GM12878 (cell line): ENCODE data around the gene FAP. TPM values are rescaled to one million over a fixed set of nuclear protein-coding genes. Genes with fewer than 3 reads are reported as not detected.

Experiments used
- ATAC-seq: fragments of 200-7000 bp; cut with Tn5 transposase; 3 replicates; pipeline ENCODE4 v1.9.1; 2020; ENCODE audit warnings: mild to moderate bottlenecking, moderate library complexity
- BruUV-seq: library from RNA; stranded (reverse); fragments of 400-500 nt; replicated peaks from 2 replicates; lab custom pipeline; 2021; lab: Mats Ljungman, UMichigan
- CTCF ChIA-PET: fragments of 300-600 bp; sonication (Branson Sonifier 250); formaldehyde crosslinking; extraction: SDS; loops from one replicate; lab custom pipeline; 2021; ENCODE audit warnings: inconsistent platforms; lab: Yijun Ruan, JAX
- POLR2A ChIA-PET: fragments of 350-600 bp; formaldehyde crosslinking; extraction: SDS; loops from one replicate; lab custom pipeline; 2021; ENCODE audit warnings: inconsistent platforms; lab: Charles Lee
- RAD21 ChIA-PET: fragments of 300-600 bp; sonication (Branson Sonifier 250); formaldehyde crosslinking; loops from one replicate; lab custom pipeline; 2023; ENCODE audit warnings: antibody characterized with exemption; ENCODE audit not compliant: unreplicated experiment; lab: Charles Lee
- SMC1A ChIA-PET: fragments of 300-600 bp; sonication (Branson Sonifier 250); formaldehyde crosslinking; loops from one replicate; lab custom pipeline; 2023; ENCODE audit not compliant: unreplicated experiment, uncharacterized antibody; lab: Charles Lee
- DNase-seq: peaks from one replicate; pipeline ENCODE4 v3.0.0-alpha.2; 2011; ENCODE audit warnings: low read depth, low spot score
- FAIRE-seq: peaks from 3 replicates; lab custom pipeline; 2011; peaks lifted over from hg19 to GRCh38; lab: Jason Lieb, UNC
- H2AFZ ChIP-seq: 2 replicates; pipeline ENCODE4 v1.6.0; 2011; ENCODE audit warnings: low read depth, low read length, control low read depth; ENCODE audit not compliant: control insufficient read depth
- H3K27ac ChIP-seq: 2 replicates; pipeline ENCODE4 v1.5.1; 2011; ENCODE audit warnings: control low read depth; ENCODE audit not compliant: control insufficient read depth, insufficient read depth
- H3K27me3 ChIP-seq, 2 experiments: replicated peaks in 1 of 2; 2 replicates each; pipeline versions ENCODE4 v1.6.0 to v1.6.1; 2011; ENCODE audit warnings: low read length in 1 of 2; ENCODE audit not compliant: control insufficient read depth in 2 of 2, insufficient read depth in 2 of 2
- H3K36me3 ChIP-seq, 2 experiments: 2 replicates each; pipeline ENCODE4 v1.5.1; 2011; ENCODE audit warnings: low read length in 1 of 2; ENCODE audit not compliant: control insufficient read depth in 2 of 2, insufficient read depth in 2 of 2
- H3K4me1 ChIP-seq: 2 replicates; pipeline ENCODE4 v1.6.1; 2011; ENCODE audit warnings: mild to moderate bottlenecking, low read length, moderate library complexity, mixed read lengths; ENCODE audit not compliant: control insufficient read depth, insufficient read depth
- H3K4me2 ChIP-seq: 2 replicates; pipeline ENCODE4 v1.6.0; 2011; ENCODE audit warnings: control low read depth; ENCODE audit not compliant: control insufficient read depth, insufficient read depth
- H3K4me3 ChIP-seq: fragments of 200-600 bp; sonication (generic); 2 replicates; pipeline ENCODE4 v1.5.1; 2016
- H3K79me2 ChIP-seq: 2 replicates; pipeline ENCODE4 v1.6.0; 2011; ENCODE audit warnings: low read length; ENCODE audit not compliant: control insufficient read depth, insufficient read depth
- H3K9ac ChIP-seq: 2 replicates; pipeline ENCODE4 v1.8.0; 2011; ENCODE audit warnings: low read length, control low read depth, mixed read lengths; ENCODE audit not compliant: control insufficient read depth, insufficient read depth
- H3K9me3 ChIP-seq: replicated peaks from 3 replicates; pipeline ENCODE4 v1.5.1; 2011; ENCODE audit warnings: mild to moderate bottlenecking, low read length; ENCODE audit not compliant: control insufficient read depth, insufficient read depth
- H4K20me1 ChIP-seq: 2 replicates; pipeline ENCODE4 v1.6.0; 2011; ENCODE audit not compliant: control insufficient read depth, insufficient read depth
- BCL11A ChIP-seq: IDR thresholded peaks from 2 replicates; pipeline ENCODE4 v1.6.1; 2011; ENCODE audit warnings: low read depth, low read length
- BMI1 ChIP-seq: fragments of 450-650 bp; IDR thresholded peaks from 2 replicates; pipeline ENCODE4 v1.6.1; 2016; ENCODE audit warnings: mild to moderate bottlenecking, moderate library complexity, borderline replicate concordance
- CREM ChIP-seq: IDR thresholded peaks from 2 replicates; pipeline ENCODE4 v1.6.1; 2014; ENCODE audit warnings: antibody characterized with exemption, low read depth
- IKZF1 ChIP-seq: fragments of 450-650 bp; conservative IDR thresholded peaks from 2 replicates; pipeline ENCODE4 v1.6.1; 2017; ENCODE audit warnings: antibody characterized with exemption, mild to moderate bottlenecking
- IKZF2 ChIP-seq, 2 experiments: fragments of 450-650 bp; IDR thresholded peaks; 2 replicates each; pipeline ENCODE4 v1.6.1; 2017; ENCODE audit warnings: mild to moderate bottlenecking in 2 of 2, moderate library complexity in 2 of 2
- IRF4 ChIP-seq: IDR thresholded peaks from 2 replicates; pipeline ENCODE4 v1.6.1; 2011; ENCODE audit warnings: low read depth, low read length
- MTA2 ChIP-seq: fragments of 450-650 bp; IDR thresholded peaks from 2 replicates; pipeline ENCODE4 v1.6.1; 2016; ENCODE audit warnings: low read depth, mild to moderate bottlenecking, moderate library complexity
- NBN ChIP-seq: fragments of 450-650 bp; IDR thresholded peaks from 2 replicates; pipeline ENCODE4 v1.6.1; 2016
- RELB ChIP-seq: fragments of 450-650 bp; IDR thresholded peaks from 2 replicates; pipeline ENCODE4 v1.6.1; 2017; ENCODE audit warnings: low read depth, mild to moderate bottlenecking, moderate library complexity
- RUNX3 ChIP-seq: IDR thresholded peaks from 2 replicates; pipeline ENCODE4 v1.6.1; 2012; ENCODE audit warnings: low read length, inconsistent platforms
- TCF7 ChIP-seq: IDR thresholded peaks from 2 replicates; pipeline ENCODE4 v1.6.1; 2014; ENCODE audit warnings: antibody characterized with exemption, borderline replicate concordance
- WGBS: methylation state at CpG from one replicate; pipeline ENCODE4 v1.1.6; 2016; ENCODE audit warnings: low lambda C conversion rate; ENCODE audit not compliant: insufficient replicate concordance, insufficient coverage; ENCODE audit errors: missing lambda C conversion rate; 5-methylcytosine and 5-hydroxymethylcytosine counted together
- in situ Hi-C: fragments of 300-500 bp; cut with MboI; formaldehyde crosslinking; loops from 9 replicates; pipeline ENCODE4 v1.14.3; 2018; ENCODE audit warnings: mixed read lengths
- intact Hi-C: fragments of 100-400 bp; cut with micrococcal nuclease; formaldehyde crosslinking; loops from one replicate; pipeline ENCODE4 v1.14.2; 2022; ENCODE audit not compliant: unreplicated experiment
- polyA plus RNA-seq, 11 experiments: library from polyadenylated mRNA; depleted of rRNA in 4 of 11; unstranded in 6 of 11; stranded (reverse) in 5 of 11; fragments of >200 nt; fragmentation: Nextera tagmentation in 4 of 11; fragmentation: Illumina TruSeq in 1 of 11; extraction: Ambion mirVana in 4 of 11; extraction: Trizol in 1 of 11; gene quantifications; 1 replicate in 1 of 11; 2 replicates in 10 of 11; pipeline versions ENCODE4 v1.2.1 to v1.2.3, GENCODE V29; 2011 to 2016; ENCODE audit warnings: inconsistent platforms in 2 of 11, missing spikeins in 2 of 11, low read depth in 1 of 11
- total RNA-seq, 4 experiments: library from RNA; depleted of rRNA in 3 of 4; stranded (reverse); fragments of >200 nt in 3 of 4; fragmentation: Illumina TruSeq in 1 of 4; extraction: Trizol in 1 of 4; gene quantifications; 2 replicates each; pipeline versions ENCODE4 v1.2.1 to v1.2.3, GENCODE V29; 2013 to 2021
- TF ChIP-seq, protein P1 (sequence below): IDR thresholded peaks from 2 replicates; pipeline ENCODE4 v1.6.1; 2011; ENCODE audit warnings: mild to moderate bottlenecking, low read depth, low read length, moderate library complexity; ENCODE audit not compliant: insufficient replicate concordance
- TF ChIP-seq, protein P2 (sequence below): fragments of 450-650 bp; IDR thresholded peaks from 2 replicates; pipeline ENCODE4 v1.6.1; 2016; ENCODE audit warnings: mild to moderate bottlenecking, moderate library complexity, borderline replicate concordance
- TF ChIP-seq, protein P3 (sequence below): IDR thresholded peaks from 2 replicates; pipeline ENCODE4 v1.6.1; 2012; ENCODE audit warnings: low read depth, low read length, improper control_type of control experiment
- TF ChIP-seq, protein P4 (sequence below): IDR thresholded peaks from 2 replicates; pipeline ENCODE4 v1.6.1; 2011; ENCODE audit warnings: low read depth, low read length, improper control_type of control experiment, borderline replicate concordance

The FAP gene
- total and polyA plus RNA-seq, 10 of the 15 experiments (the other 5 are each of a cell fraction or from before 2014, with no cell fraction given), result 0.16 TPM; not detected in 9

DNA sequence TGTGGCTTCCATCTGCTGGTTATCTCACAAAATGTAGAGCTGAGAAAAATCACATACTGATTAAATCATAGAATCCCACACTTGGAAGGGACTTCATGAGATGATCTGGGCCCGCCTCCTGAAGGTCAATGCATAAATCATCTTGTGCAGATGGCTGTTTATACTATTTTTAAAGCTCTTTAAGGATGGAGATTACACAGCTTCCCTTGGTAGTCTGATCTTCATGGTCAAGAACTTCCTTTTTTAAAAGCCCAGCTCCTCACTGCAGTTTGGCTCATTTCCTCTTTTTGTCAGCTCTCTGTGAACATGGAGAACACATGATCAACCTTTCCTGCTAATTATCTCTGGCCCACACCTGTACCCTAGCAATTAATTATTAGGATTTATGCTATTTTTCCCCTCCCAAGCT, 117.1 kb downstream of the FAP start:
- POLR2A ChIA-PET, result interaction anchor here (1.6 to 1.7 kb wide), 2 partner anchors 53 to 68 kb away, joined by 4 to 7 read pairs; no protein-coding TSS in a partner anchor
- no peak overlapping the region for H3K4me2 ChIP-seq
- no peaks in the 10 kb centered on the region for H3K36me3 ChIP-seq
- no peak overlapping the region for H3K4me3 ChIP-seq
- peaks cover 7% of the 10 kb centered on the region; the same call in 1 of the 2 replicates for H3K4me1 ChIP-seq
- DNase-seq (peak; percentile 49), FAIRE-seq (peak; percentile 56), ATAC-seq (peak; percentile 94)
- CTCF ChIA-PET, result interaction anchor here (0.6 to 4.3 kb wide), 31 partner anchors 9 to 742 kb away, joined by 3 to 79 read pairs (median 5); partner anchors contain the start of gene GCG
- no peaks in the 10 kb centered on the region for H3K79me2 ChIP-seq
- no peaks in the 10 kb centered on the region for H3K27me3 ChIP-seq
- H4K20me1 ChIP-seq, result no peaks in the 10 kb centered on the region
- BruUV-seq, result no TSS peak
- no peaks in the 10 kb centered on the region for H3K9me3 ChIP-seq
- no peak overlapping the region for H2AFZ ChIP-seq
- 0% methylated on average over 1 of the region's 1 CpG for WGBS
- intact Hi-C loops (loop anchor here (2.0 kb wide), 1 partner anchor 539 kb away; no protein-coding TSS in a partner anchor), in situ Hi-C loops (loop anchor here (5.0 kb wide), 1 partner anchor 124 kb away; no protein-coding TSS in a partner anchor)
- no peak overlapping the region for H3K27ac ChIP-seq
- SMC1A ChIA-PET, result interaction anchor here (0.5 to 3.9 kb wide), 43 partner anchors 9 to 539 kb away, joined by 3 to 90 read pairs (median 5); partner anchors contain the start of gene DPP4
- H3K9ac ChIP-seq, result no peak overlapping the region
- RAD21 ChIA-PET, result interaction anchor here (0.7 to 3.8 kb wide), 28 partner anchors 10 to 220 kb away, joined by 3 to 29 read pairs (median 3); partner anchors contain the start of gene DPP4
- TF ChIP-seq MTA2, result peak; percentile 98
- TF ChIP-seq, protein P1, sequence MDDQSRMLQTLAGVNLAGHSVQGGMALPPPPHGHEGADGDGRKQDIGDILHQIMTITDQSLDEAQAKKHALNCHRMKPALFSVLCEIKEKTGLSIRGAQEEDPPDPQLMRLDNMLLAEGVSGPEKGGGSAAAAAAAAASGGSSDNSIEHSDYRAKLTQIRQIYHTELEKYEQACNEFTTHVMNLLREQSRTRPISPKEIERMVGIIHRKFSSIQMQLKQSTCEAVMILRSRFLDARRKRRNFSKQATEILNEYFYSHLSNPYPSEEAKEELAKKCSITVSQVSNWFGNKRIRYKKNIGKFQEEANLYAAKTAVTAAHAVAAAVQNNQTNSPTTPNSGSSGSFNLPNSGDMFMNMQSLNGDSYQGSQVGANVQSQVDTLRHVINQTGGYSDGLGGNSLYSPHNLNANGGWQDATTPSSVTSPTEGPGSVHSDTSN, result peak; percentile 23
- TF ChIP-seq IKZF2 (IDR thresholded peaks at IDR 0.05), result peak; percentile 89 to 90
- peak; percentile 78 for TF ChIP-seq BCL11A
- peak; percentile 86 for TF ChIP-seq RELB
- TF ChIP-seq, protein P2, sequence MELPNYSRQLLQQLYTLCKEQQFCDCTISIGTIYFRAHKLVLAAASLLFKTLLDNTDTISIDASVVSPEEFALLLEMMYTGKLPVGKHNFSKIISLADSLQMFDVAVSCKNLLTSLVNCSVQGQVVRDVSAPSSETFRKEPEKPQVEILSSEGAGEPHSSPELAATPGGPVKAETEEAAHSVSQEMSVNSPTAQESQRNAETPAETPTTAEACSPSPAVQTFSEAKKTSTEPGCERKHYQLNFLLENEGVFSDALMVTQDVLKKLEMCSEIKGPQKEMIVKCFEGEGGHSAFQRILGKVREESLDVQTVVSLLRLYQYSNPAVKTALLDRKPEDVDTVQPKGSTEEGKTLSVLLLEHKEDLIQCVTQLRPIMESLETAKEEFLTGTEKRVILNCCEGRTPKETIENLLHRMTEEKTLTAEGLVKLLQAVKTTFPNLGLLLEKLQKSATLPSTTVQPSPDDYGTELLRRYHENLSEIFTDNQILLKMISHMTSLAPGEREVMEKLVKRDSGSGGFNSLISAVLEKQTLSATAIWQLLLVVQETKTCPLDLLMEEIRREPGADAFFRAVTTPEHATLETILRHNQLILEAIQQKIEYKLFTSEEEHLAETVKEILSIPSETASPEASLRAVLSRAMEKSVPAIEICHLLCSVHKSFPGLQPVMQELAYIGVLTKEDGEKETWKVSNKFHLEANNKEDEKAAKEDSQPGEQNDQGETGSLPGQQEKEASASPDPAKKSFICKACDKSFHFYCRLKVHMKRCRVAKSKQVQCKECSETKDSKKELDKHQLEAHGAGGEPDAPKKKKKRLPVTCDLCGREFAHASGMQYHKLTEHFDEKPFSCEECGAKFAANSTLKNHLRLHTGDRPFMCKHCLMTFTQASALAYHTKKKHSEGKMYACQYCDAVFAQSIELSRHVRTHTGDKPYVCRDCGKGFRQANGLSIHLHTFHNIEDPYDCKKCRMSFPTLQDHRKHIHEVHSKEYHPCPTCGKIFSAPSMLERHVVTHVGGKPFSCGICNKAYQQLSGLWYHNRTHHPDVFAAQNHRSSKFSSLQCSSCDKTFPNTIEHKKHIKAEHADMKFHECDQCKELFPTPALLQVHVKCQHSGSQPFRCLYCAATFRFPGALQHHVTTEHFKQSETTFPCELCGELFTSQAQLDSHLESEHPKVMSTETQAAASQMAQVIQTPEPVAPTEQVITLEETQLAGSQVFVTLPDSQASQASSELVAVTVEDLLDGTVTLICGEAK, result no peak
- 0 out of 2 replicates have a peak, but pooled peaks have one; percentile 64 for TF ChIP-seq NBN
- peak; percentile 79 for TF ChIP-seq IRF4
- TF ChIP-seq CREM, result peak; percentile 44; the same call in 1 of the 2 replicates
- TF ChIP-seq, protein P3, sequence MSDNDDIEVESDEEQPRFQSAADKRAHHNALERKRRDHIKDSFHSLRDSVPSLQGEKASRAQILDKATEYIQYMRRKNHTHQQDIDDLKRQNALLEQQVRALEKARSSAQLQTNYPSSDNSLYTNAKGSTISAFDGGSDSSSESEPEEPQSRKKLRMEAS, result no peak
- 0 out of 2 replicates have a peak, but pooled peaks have one; percentile 21 for TF ChIP-seq TCF7
- TF ChIP-seq RUNX3, result peak; percentile 13; the same call in 1 of the 2 replicates
- peak; percentile 82 for TF ChIP-seq IKZF1
- TF ChIP-seq, protein P4, sequence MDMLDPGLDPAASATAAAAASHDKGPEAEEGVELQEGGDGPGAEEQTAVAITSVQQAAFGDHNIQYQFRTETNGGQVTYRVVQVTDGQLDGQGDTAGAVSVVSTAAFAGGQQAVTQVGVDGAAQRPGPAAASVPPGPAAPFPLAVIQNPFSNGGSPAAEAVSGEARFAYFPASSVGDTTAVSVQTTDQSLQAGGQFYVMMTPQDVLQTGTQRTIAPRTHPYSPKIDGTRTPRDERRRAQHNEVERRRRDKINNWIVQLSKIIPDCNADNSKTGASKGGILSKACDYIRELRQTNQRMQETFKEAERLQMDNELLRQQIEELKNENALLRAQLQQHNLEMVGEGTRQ, result no peak; the same call in 1 of the 2 replicates
- 0 out of 2 replicates have a peak, but pooled peaks have one; percentile 42 for TF ChIP-seq BMI1
